GM19452 (cell line): Measurements from ENCODE around the gene SLC25A24.

Source experiments
- ATAC-seq: cut with Tn5 transposase; IDR thresholded peaks from one replicate; pipeline ENCODE4 v1.9.1; 2021; ENCODE audit not compliant: unreplicated experiment

The SLC25A24 gene

GRCh38 chr1:108107658-108108057 lies 92.5 kb downstream of the SLC25A24 start:
- no peak for ATAC-seq

GRCh38 chr1:108106775-108107174 lies 93.4 kb downstream of the SLC25A24 start:
- no peak for ATAC-seq

GRCh38 chr1:108100148-108100547 lies 100.0 kb downstream of the SLC25A24 start:
- ATAC-seq, result no peak

- ATAC-seq, result no peak
Measured at GRCh38 chr1:108097018-108097417, 103.1 kb downstream of the SLC25A24 start.

- ATAC-seq, result no peak
Measured at GRCh38 chr1:108096089-108096488, 104.1 kb downstream of the SLC25A24 start.

- no peak for ATAC-seq
Measured at GRCh38 chr1:108089477-108089876, 110.7 kb downstream of the SLC25A24 start.

- no peak for ATAC-seq
Measured at GRCh38 chr1:108085628-108086027, 114.5 kb downstream of the SLC25A24 start.

GRCh38 chr1:108084866-108085477 lies 115.2 kb downstream of the SLC25A24 start:
- ATAC-seq, result no peak
